ENCODE results near the gene SGTB. TPM values are rescaled to one million over a fixed set of nuclear protein-coding genes. Genes with fewer than 3 reads are reported as not detected.

The SGTB gene
- total RNA-seq, 3 donors from 2014 or later, result 1.9 to 8.8 (median 5.8) TPM

GRCh38 chr5:65766781-65767180, 44.9 kb upstream of the SGTB start:
- no peak for TF ChIP-seq CTCF (IDR thresholded peaks at IDR 0.05)
- no peak overlapping the region for H3K4me3 ChIP-seq
- no peaks in the 10 kb centered on the region for H3K4me1 ChIP-seq (ENCODE audit: low read depth)
- ATAC-seq (no peak), DNase-seq (no peak)
- no peaks in the 10 kb centered on the region for H3K36me3 ChIP-seq (ENCODE audit: low read depth)
- no peaks in the 10 kb centered on the region for H3K9me3 ChIP-seq
- intact Hi-C loops (cut with DNase I, micrococcal nuclease), result no loop called here

GRCh38 chr5:65766175-65766574, 44.3 kb upstream of the SGTB start:
- no peaks in the 10 kb centered on the region for H3K9me3 ChIP-seq
- no peaks in the 10 kb centered on the region for H3K36me3 ChIP-seq (ENCODE audit: low read depth)
- ATAC-seq, result no peak
- no peak for TF ChIP-seq CTCF (IDR thresholded peaks at IDR 0.05)
- intact Hi-C loops (cut with DNase I, micrococcal nuclease), result no loop called here
- H3K4me3 ChIP-seq, result no peak overlapping the region
- no peak for DNase-seq
- no peaks in the 10 kb centered on the region for H3K4me1 ChIP-seq (ENCODE audit: low read depth)

GRCh38 chr5:65765582-65765981, 43.7 kb upstream of the SGTB start:
- Histone ChIP-seq H3K4me1 (ENCODE audit: low read depth) (no peaks in the 10 kb centered on the region), H3K9me3 (no peaks in the 10 kb centered on the region), H3K36me3 (ENCODE audit: low read depth) (no peaks in the 10 kb centered on the region), H3K4me3 (no peak overlapping the region)
- no peak for TF ChIP-seq CTCF (IDR thresholded peaks at IDR 0.05)
- ATAC-seq, result no peak
- intact Hi-C loops (cut with DNase I, micrococcal nuclease), result no loop called here
- DNase-seq, result no peak

- intact Hi-C loops (cut with DNase I, micrococcal nuclease), result no loop called here
- Histone ChIP-seq H3K9me3 (no peaks in the 10 kb centered on the region), H3K4me3 (no peak overlapping the region), H3K4me1 (ENCODE audit: low read depth) (no peaks in the 10 kb centered on the region), H3K36me3 (ENCODE audit: low read depth) (no peaks in the 10 kb centered on the region)
- no peak for TF ChIP-seq CTCF (IDR thresholded peaks at IDR 0.05)
- DNase-seq (no peak), ATAC-seq (no peak)
Measured at GRCh38 chr5:65762234-65762633, 40.3 kb upstream of the SGTB start.

- peak; percentile 81 for ATAC-seq
- H3K9me3 ChIP-seq, result no peaks in the 10 kb centered on the region
- no peak for TF ChIP-seq CTCF (IDR thresholded peaks at IDR 0.05)
- H3K4me3 ChIP-seq, result no peak overlapping the region
- intact Hi-C loops (cut with DNase I, micrococcal nuclease), result no loop called here
- DNase-seq, result peak in 2 of 3 donors; percentile 43 to 58
- H3K4me1 ChIP-seq (ENCODE audit: low read depth), result no peaks in the 10 kb centered on the region
- no peaks in the 10 kb centered on the region for H3K36me3 ChIP-seq (ENCODE audit: low read depth)
Measured at GRCh38 chr5:65760504-65761275, 38.8 kb upstream of the SGTB start.

Data from mucosa of descending colon (tissue), 3 donors.